ENCODE data around the gene TARS1.
"Not testable (repeated sequence)": the region's sequence is repeated elsewhere in the genome, so short reads cannot be mapped to it uniquely, and the experiment has no call there.

TARS1 gene

GRCh38 chr5:33513462-33514185 lies 72.9 kb downstream of the TARS1 start:
- no peaks in the 10 kb centered on the region for H3F3A ChIP-seq (ENCODE audit: low read depth)

GRCh38 chr5:33515366-33515765 lies 74.6 kb downstream of the TARS1 start:
- not testable (repeated sequence) for H3K9me3 ChIP-seq (ENCODE audit: insufficient read depth, low read depth, low read length); H2AFZ ChIP-seq (ENCODE audit: low read length); H3K4me3 ChIP-seq (ENCODE audit: low read length, poor library complexity, severe bottlenecking); H3K27me3 ChIP-seq (ENCODE audit: insufficient read depth, low read length, poor library complexity, severe bottlenecking); H3K36me3 ChIP-seq (ENCODE audit: insufficient read depth, low read length); H3K4me2 ChIP-seq (ENCODE audit: low read depth, low read length, poor library complexity, severe bottlenecking); H3F3A ChIP-seq (ENCODE audit: low read depth); H3K9me2 ChIP-seq (replicated peaks; ENCODE audit: low read depth, low read length); H3K4me1 ChIP-seq (ENCODE audit: insufficient read depth, low read length, poor library complexity, severe bottlenecking); H3K79me2 ChIP-seq (ENCODE audit: insufficient read depth, low read length); H4K20me1 ChIP-seq (ENCODE audit: insufficient read depth, low read length, poor library complexity, severe bottlenecking); H3K9ac ChIP-seq (ENCODE audit: low read depth, low read length, poor library complexity, severe bottlenecking)

More at GRCh38 chr5:33513462-33514185, 72.9 kb downstream of the TARS1 start:
- H3K9ac ChIP-seq (ENCODE audit: low read depth, low read length, poor library complexity, severe bottlenecking), result no peak overlapping the region
- no peaks in the 10 kb centered on the region for H3K79me2 ChIP-seq (ENCODE audit: insufficient read depth, low read length)
- no peaks in the 10 kb centered on the region for H3K9me2 ChIP-seq (replicated peaks; ENCODE audit: low read depth, low read length)
- no peaks in the 10 kb centered on the region for H3K27me3 ChIP-seq (ENCODE audit: insufficient read depth, low read length, poor library complexity, severe bottlenecking)
- H3K4me3 ChIP-seq (ENCODE audit: low read length, poor library complexity, severe bottlenecking), result no peak overlapping the region
- no peak overlapping the region for H3K4me2 ChIP-seq (ENCODE audit: low read depth, low read length, poor library complexity, severe bottlenecking)
- no peaks in the 10 kb centered on the region for H3K4me1 ChIP-seq (ENCODE audit: insufficient read depth, low read length, poor library complexity, severe bottlenecking)
- H2AFZ ChIP-seq (ENCODE audit: low read length), result no peak overlapping the region
- H4K20me1 ChIP-seq (ENCODE audit: insufficient read depth, low read length, poor library complexity, severe bottlenecking), result no peaks in the 10 kb centered on the region
- H3K36me3 ChIP-seq (ENCODE audit: insufficient read depth, low read length), result no peaks in the 10 kb centered on the region
- TF ChIP-seq CTCF (conservative IDR thresholded peaks at IDR 0.05; ENCODE audit: low read length), result no peak
- no peak for TF ChIP-seq EZH2phosphoT487 (IDR thresholded peaks at IDR 0.05; ENCODE audit: borderline replicate concordance)
- H3K9me3 ChIP-seq (ENCODE audit: insufficient read depth, low read depth, low read length), result 0 out of 2 replicates have a peak, but pooled peaks cover 5% of the 10 kb centered on the region

- no peaks in the 10 kb centered on the region for H3K79me2 ChIP-seq (ENCODE audit: insufficient read depth, low read length)
- no peaks in the 10 kb centered on the region for H3F3A ChIP-seq (ENCODE audit: low read depth)
- H3K4me3 ChIP-seq (ENCODE audit: low read length, poor library complexity, severe bottlenecking), result no peak overlapping the region
- H3K9me2 ChIP-seq (replicated peaks; ENCODE audit: low read depth, low read length), result no peaks in the 10 kb centered on the region
- H3K4me1 ChIP-seq (ENCODE audit: insufficient read depth, low read length, poor library complexity, severe bottlenecking), result no peaks in the 10 kb centered on the region
- no peaks in the 10 kb centered on the region for H3K36me3 ChIP-seq (ENCODE audit: insufficient read depth, low read length)
- H4K20me1 ChIP-seq (ENCODE audit: insufficient read depth, low read length, poor library complexity, severe bottlenecking), result no peaks in the 10 kb centered on the region
- no peaks in the 10 kb centered on the region; the same call in 1 of the 2 replicates for H3K9me3 ChIP-seq (ENCODE audit: insufficient read depth, low read depth, low read length)
- no peak overlapping the region for H3K9ac ChIP-seq (ENCODE audit: low read depth, low read length, poor library complexity, severe bottlenecking)
- TF ChIP-seq EZH2phosphoT487 (IDR thresholded peaks at IDR 0.05; ENCODE audit: borderline replicate concordance) (no peak), CTCF (conservative IDR thresholded peaks at IDR 0.05; ENCODE audit: low read length) (no peak)
- no peak overlapping the region for H2AFZ ChIP-seq (ENCODE audit: low read length)
- H3K27me3 ChIP-seq (ENCODE audit: insufficient read depth, low read length, poor library complexity, severe bottlenecking), result no peaks in the 10 kb centered on the region
- no peak overlapping the region for H3K4me2 ChIP-seq (ENCODE audit: low read depth, low read length, poor library complexity, severe bottlenecking)
These were observed 75.7 kb downstream of the TARS1 start for GRCh38 chr5:33516421-33516820.

All from Loucy (cell line).